ENCODE results near the gene SRSF10.

DNA sequence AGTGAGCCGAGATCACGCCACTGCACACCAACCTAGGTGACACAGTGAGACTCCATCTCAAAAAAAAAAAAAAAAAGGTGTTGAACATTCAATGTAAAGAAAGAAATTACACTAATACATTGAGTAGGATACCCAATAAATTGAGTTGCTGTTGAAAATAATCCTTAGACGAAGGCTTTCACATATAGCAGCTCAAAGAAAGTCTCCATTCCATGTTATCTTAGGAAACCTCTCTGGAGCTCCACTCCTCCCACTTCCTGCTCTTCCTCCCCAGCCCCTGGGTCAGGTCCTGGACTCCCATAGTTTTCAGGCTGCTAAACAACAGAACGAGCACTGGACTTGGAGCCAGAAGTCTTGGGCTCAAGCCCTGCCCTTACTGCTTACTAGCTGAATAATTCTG, 51.3 kb downstream of the SRSF10 start:
- TF ChIP-seq, protein P1, sequence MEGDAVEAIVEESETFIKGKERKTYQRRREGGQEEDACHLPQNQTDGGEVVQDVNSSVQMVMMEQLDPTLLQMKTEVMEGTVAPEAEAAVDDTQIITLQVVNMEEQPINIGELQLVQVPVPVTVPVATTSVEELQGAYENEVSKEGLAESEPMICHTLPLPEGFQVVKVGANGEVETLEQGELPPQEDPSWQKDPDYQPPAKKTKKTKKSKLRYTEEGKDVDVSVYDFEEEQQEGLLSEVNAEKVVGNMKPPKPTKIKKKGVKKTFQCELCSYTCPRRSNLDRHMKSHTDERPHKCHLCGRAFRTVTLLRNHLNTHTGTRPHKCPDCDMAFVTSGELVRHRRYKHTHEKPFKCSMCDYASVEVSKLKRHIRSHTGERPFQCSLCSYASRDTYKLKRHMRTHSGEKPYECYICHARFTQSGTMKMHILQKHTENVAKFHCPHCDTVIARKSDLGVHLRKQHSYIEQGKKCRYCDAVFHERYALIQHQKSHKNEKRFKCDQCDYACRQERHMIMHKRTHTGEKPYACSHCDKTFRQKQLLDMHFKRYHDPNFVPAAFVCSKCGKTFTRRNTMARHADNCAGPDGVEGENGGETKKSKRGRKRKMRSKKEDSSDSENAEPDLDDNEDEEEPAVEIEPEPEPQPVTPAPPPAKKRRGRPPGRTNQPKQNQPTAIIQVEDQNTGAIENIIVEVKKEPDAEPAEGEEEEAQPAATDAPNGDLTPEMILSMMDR (IDR thresholded peaks at IDR 0.05 in 8 of 11, conservative IDR thresholded peaks at IDR 0.05 in 3 of 11): no peak
- TF ChIP-seq POLR2AphosphoS5 (IDR thresholded peaks at IDR 0.05): no peak
